ENCODE measurements around the gene TMC3.

GRCh38 chr15:81317642-81318017 is 56.4 kb downstream of the TMC3 start:
- no peak for TF ChIP-seq CTCF (IDR thresholded peaks at IDR 0.05)
- no peak for TF ChIP-seq POLR2A (IDR thresholded peaks at IDR 0.05)

Measured in adrenal gland (tissue), 5 donors.